Gastrocnemius medialis (tissue), 4 donors: ENCODE results near the gene HACD3.

Source experiments
- POLR2A ChIP-seq, 2 donors: fragments of 450-650 bp; IDR thresholded peaks; one replicate each; pipeline ENCODE4 v1.6.1; 2017; ENCODE audit warnings: antibody characterized with exemption in 2 of 2, mild to moderate bottlenecking in 2 of 2, moderate library complexity in 2 of 2
- TF ChIP-seq, protein P1 (sequence below), 5 experiments: fragments of 450-650 bp in 3 of 5; fragments of 200-600 bp in 2 of 5; sonication (generic) in 2 of 5; IDR thresholded peaks in 4 of 5; conservative IDR thresholded peaks in 1 of 5; 1 replicate in 4 of 5; 2 replicates in 1 of 5; pipeline ENCODE4 v1.5.1; 2016 to 2019; ENCODE audit warnings: antibody characterized with exemption in 5 of 5, mild to moderate bottlenecking in 3 of 5, moderate library complexity in 3 of 5

DNA sequence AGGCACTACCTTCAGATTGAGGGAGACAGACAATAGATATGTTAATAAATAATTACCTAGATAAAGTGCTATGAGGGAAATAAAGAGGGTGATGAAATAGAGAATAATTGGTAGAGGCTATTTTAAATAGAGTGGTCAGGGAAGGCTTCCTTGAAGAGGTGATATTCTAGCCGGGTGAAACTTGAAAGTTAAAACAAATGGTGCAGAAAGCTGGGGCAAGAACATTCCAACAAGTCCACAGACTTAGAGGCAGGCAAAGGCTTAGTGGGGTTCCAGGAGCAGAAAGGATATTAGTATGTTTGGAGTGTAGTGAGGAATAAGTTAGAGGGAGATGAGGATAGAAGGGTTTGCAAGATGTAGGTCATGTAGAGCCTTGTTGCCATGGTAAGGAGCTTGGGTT is 10.1 kb downstream of the HACD3 start:
- TF ChIP-seq, protein P1, sequence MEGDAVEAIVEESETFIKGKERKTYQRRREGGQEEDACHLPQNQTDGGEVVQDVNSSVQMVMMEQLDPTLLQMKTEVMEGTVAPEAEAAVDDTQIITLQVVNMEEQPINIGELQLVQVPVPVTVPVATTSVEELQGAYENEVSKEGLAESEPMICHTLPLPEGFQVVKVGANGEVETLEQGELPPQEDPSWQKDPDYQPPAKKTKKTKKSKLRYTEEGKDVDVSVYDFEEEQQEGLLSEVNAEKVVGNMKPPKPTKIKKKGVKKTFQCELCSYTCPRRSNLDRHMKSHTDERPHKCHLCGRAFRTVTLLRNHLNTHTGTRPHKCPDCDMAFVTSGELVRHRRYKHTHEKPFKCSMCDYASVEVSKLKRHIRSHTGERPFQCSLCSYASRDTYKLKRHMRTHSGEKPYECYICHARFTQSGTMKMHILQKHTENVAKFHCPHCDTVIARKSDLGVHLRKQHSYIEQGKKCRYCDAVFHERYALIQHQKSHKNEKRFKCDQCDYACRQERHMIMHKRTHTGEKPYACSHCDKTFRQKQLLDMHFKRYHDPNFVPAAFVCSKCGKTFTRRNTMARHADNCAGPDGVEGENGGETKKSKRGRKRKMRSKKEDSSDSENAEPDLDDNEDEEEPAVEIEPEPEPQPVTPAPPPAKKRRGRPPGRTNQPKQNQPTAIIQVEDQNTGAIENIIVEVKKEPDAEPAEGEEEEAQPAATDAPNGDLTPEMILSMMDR (IDR thresholded peaks at IDR 0.05 in 4 of 5, conservative IDR thresholded peaks at IDR 0.05 in 1 of 5) = no peak
- TF ChIP-seq POLR2A (IDR thresholded peaks at IDR 0.05) = no peak
